PFSK-1 (cell line): ENCODE results near the gene DOCK1.

Experiments used
- SIN3A ChIP-seq: IDR thresholded peaks from 2 replicates; pipeline ENCODE4 v1.6.1; 2012; ENCODE audit warnings: mild to moderate bottlenecking, low read length, moderate library complexity, borderline replicate concordance; ENCODE audit not compliant: insufficient read depth
- TF ChIP-seq, protein P1 (sequence below), 2 experiments: IDR thresholded peaks; 2 replicates each; pipeline versions ENCODE4 v1.6.1 to v1.8.0; 2011 to 2012; ENCODE audit warnings: low read depth in 2 of 2, low read length in 2 of 2, control low read depth in 1 of 2, inconsistent platforms in 1 of 2, mild to moderate bottlenecking in 1 of 2, moderate library complexity in 1 of 2; ENCODE audit not compliant: insufficient read depth in 1 of 2

GRCh38 chr10:127035827-127036226 lies 130.6 kb downstream of the DOCK1 start:
- no peak for TF ChIP-seq SIN3A
- TF ChIP-seq, protein P1, sequence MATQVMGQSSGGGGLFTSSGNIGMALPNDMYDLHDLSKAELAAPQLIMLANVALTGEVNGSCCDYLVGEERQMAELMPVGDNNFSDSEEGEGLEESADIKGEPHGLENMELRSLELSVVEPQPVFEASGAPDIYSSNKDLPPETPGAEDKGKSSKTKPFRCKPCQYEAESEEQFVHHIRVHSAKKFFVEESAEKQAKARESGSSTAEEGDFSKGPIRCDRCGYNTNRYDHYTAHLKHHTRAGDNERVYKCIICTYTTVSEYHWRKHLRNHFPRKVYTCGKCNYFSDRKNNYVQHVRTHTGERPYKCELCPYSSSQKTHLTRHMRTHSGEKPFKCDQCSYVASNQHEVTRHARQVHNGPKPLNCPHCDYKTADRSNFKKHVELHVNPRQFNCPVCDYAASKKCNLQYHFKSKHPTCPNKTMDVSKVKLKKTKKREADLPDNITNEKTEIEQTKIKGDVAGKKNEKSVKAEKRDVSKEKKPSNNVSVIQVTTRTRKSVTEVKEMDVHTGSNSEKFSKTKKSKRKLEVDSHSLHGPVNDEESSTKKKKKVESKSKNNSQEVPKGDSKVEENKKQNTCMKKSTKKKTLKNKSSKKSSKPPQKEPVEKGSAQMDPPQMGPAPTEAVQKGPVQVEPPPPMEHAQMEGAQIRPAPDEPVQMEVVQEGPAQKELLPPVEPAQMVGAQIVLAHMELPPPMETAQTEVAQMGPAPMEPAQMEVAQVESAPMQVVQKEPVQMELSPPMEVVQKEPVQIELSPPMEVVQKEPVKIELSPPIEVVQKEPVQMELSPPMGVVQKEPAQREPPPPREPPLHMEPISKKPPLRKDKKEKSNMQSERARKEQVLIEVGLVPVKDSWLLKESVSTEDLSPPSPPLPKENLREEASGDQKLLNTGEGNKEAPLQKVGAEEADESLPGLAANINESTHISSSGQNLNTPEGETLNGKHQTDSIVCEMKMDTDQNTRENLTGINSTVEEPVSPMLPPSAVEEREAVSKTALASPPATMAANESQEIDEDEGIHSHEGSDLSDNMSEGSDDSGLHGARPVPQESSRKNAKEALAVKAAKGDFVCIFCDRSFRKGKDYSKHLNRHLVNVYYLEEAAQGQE (IDR thresholded peaks at IDR 0.05; ENCODE audit: insufficient read depth in 1 of 2, low read depth in 2 of 2, low read length in 2 of 2), result no peak
